Fibroblast of lung (primary cell): ENCODE measurements around the gene PKDCC. TPM values are rescaled to one million over a fixed set of nuclear protein-coding genes. Genes with fewer than 3 reads are reported as not detected.

Experiments used
- DNase-seq, 2 donors: peaks; one replicate each; pipeline versions ENCODE4 v3.0.0 to v3.0.0-alpha.2; 2010; ENCODE audit warnings: low read depth in 2 of 2
- H2AFZ ChIP-seq: 2 replicates; pipeline ENCODE4 v1.5.1; 2012; ENCODE audit warnings: low read length, control low read depth, inconsistent platforms
- H3K27ac ChIP-seq: 2 replicates; pipeline ENCODE4 v1.5.1; 2011; ENCODE audit warnings: low read length, control low read depth; ENCODE audit not compliant: insufficient read depth
- H3K27me3 ChIP-seq: 2 replicates; pipeline ENCODE4 v1.5.1; 2011; ENCODE audit warnings: mild to moderate bottlenecking, low read length; ENCODE audit not compliant: control insufficient read depth, insufficient read depth
- H3K36me3 ChIP-seq: 2 replicates; pipeline ENCODE4 v1.5.1; 2011; ENCODE audit warnings: low read length; ENCODE audit not compliant: control insufficient read depth, insufficient read depth
- H3K4me1 ChIP-seq: 2 replicates; pipeline ENCODE4 v1.5.1; 2011; ENCODE audit warnings: low read length; ENCODE audit not compliant: control insufficient read depth, insufficient read depth; ENCODE audit errors: extremely low read depth
- H3K4me2 ChIP-seq: 2 replicates; pipeline ENCODE4 v1.5.1; 2011; ENCODE audit warnings: low read length, control low read depth; ENCODE audit not compliant: insufficient read depth; ENCODE audit errors: extremely low read depth
- H3K4me3 ChIP-seq, 4 experiments: fragments of 200-600 bp in 1 of 4; sonication (generic) in 1 of 4; replicated peaks in 1 of 4; 2 replicates each; pipeline ENCODE4 v1.5.1; 2011 to 2016; ENCODE audit warnings: low read length in 4 of 4, low read depth in 3 of 4, mild to moderate bottlenecking in 3 of 4, control low read depth in 2 of 4, inconsistent platforms in 1 of 4, mixed read lengths in 1 of 4; ENCODE audit not compliant: insufficient read depth in 1 of 4; ENCODE audit errors: control extremely low read depth in 1 of 4
- H3K79me2 ChIP-seq: 2 replicates; pipeline ENCODE4 v1.5.1; 2012; ENCODE audit warnings: mild to moderate bottlenecking, low read length, inconsistent platforms; ENCODE audit not compliant: control insufficient read depth, insufficient read depth
- H3K9ac ChIP-seq: 2 replicates; pipeline ENCODE4 v1.5.1; 2011; ENCODE audit warnings: mild to moderate bottlenecking, low read length, control low read depth; ENCODE audit not compliant: insufficient read depth
- H3K9me3 ChIP-seq: 2 replicates; pipeline ENCODE4 v1.5.1; 2012; ENCODE audit warnings: low read depth, low read length; ENCODE audit not compliant: control insufficient read depth, insufficient read depth
- H4K20me1 ChIP-seq: 2 replicates; pipeline ENCODE4 v1.5.1; 2011; ENCODE audit warnings: low read length; ENCODE audit not compliant: control insufficient read depth, insufficient read depth; ENCODE audit errors: extremely low read depth
- CTCF ChIP-seq, 2 donors: IDR thresholded peaks in 1 of 2; conservative IDR thresholded peaks in 1 of 2; 1 replicate in 1 of 2; 2 replicates in 1 of 2; pipeline ENCODE4 v1.5.1; 2011 to 2012; ENCODE audit warnings: low read length in 2 of 2, control low read depth in 1 of 2, inconsistent platforms in 1 of 2, low read depth in 1 of 2, mild to moderate bottlenecking in 1 of 2
- EZH2 ChIP-seq: IDR thresholded peaks from 2 replicates; pipeline ENCODE4 v1.5.1; 2012; ENCODE audit warnings: low read length, control low read depth, mild to moderate bottlenecking; ENCODE audit errors: missing control alignments
- polyA plus RNA-seq, 2 donors: library from polyadenylated mRNA; depleted of rRNA in 1 of 2; stranded (reverse) in 1 of 2; unstranded in 1 of 2; fragments of >200 nt; gene quantifications; 2 replicates each; pipeline ENCODE4 v1.2.1, GENCODE V29; 2011 to 2012; ENCODE audit warnings: missing spikeins in 1 of 2
- total RNA-seq: library from RNA; depleted of rRNA; stranded (reverse); fragments of >200 nt; gene quantifications from 2 replicates; pipeline ENCODE4 v1.2.1, GENCODE V29; 2014

Gene PKDCC
- total and polyA plus RNA-seq, 2 donors (not counting 1 experiment from before 2014, with no cell fraction given): 48.4 to 63.9 TPM

GRCh38 chr2:42074661-42075060, 26.8 kb downstream of the PKDCC start:
- H3K4me2 ChIP-seq: no peak overlapping the region
- TF ChIP-seq CTCF (conservative IDR thresholded peaks at IDR 0.05 in 1 of 2, IDR thresholded peaks at IDR 0.05 in 1 of 2; ENCODE audit: low read depth in 1 of 2, low read length in 2 of 2): no peak
- H3K27me3 ChIP-seq: peaks cover 4% of the 10 kb centered on the region
- no peaks in the 10 kb centered on the region for H4K20me1 ChIP-seq
- H3K79me2 ChIP-seq: no peaks in the 10 kb centered on the region
- H3K4me3 ChIP-seq: no peak overlapping the region
- peaks cover 5% of the 10 kb centered on the region for H3K4me1 ChIP-seq
- H3K36me3 ChIP-seq: no peaks in the 10 kb centered on the region
- H3K27ac ChIP-seq: no peak overlapping the region
- no peak for DNase-seq
- H3K9me3 ChIP-seq: no peaks in the 10 kb centered on the region
- no peak overlapping the region for H2AFZ ChIP-seq
- no peak overlapping the region for H3K9ac ChIP-seq

DNA sequence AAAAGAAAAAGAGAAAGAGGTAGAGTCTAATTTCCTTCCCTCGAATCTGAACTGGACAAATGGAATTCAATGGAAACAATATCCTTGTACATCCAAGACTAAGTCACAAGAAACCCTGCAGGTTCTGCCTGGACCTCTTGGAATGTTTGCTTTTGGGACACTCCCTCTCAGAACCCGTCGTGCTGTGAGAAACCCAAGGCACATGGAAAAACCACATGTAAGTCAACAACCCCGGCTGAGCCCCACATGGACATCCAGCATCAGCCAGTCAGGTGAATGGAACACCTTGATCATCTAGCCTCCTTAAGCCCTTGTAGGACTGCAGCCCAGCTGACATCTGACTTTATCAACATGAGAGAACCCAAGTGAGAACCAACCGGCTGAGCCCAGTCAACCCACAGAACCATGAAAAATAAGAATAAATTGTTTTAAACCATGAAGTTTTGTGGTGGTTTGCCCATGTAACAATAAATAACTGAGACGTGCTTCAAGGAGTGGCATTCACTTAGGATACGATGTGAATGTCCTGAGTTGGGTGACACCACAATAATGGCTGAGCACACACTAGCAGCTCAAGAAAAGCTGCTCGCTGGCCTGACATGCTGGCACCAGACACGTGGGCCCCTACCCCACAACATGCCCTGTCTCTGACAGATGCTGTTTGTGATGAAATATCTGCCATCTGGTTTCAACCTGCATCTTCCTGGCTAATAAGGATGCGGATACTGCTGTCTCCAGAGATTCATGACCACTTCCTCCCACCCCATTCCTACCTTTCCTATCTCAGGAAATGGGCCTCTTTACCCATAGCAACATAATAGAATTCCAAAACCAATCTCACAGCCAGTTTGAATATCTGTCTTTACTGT, 28.8 kb downstream of the PKDCC start:
- Histone ChIP-seq H2AFZ (no peak overlapping the region), H3K4me2 (no peak overlapping the region), H3K36me3 (no peaks in the 10 kb centered on the region), H3K9ac (no peak overlapping the region), H3K27me3 (peaks cover 8% of the 10 kb centered on the region), H4K20me1 (no peaks in the 10 kb centered on the region), H3K4me3 (no peak overlapping the region), H3K27ac (no peak overlapping the region), H3K79me2 (no peaks in the 10 kb centered on the region), H3K4me1 (peaks cover 4% of the 10 kb centered on the region), H3K9me3 (no peaks in the 10 kb centered on the region)
- TF ChIP-seq EZH2: no peak
- TF ChIP-seq CTCF (conservative IDR thresholded peaks at IDR 0.05 in 1 of 2, IDR thresholded peaks at IDR 0.05 in 1 of 2; ENCODE audit: low read depth in 1 of 2, low read length in 2 of 2): no peak
- no peak for DNase-seq

GRCh38 chr2:42077343-42077742, 29.5 kb downstream of the PKDCC start:
- Histone ChIP-seq H3K4me1 (peaks cover 3% of the 10 kb centered on the region), H3K9ac (no peak overlapping the region), H3K27me3 (peaks cover 8% of the 10 kb centered on the region), H3K4me3 (no peak overlapping the region), H3K36me3 (no peaks in the 10 kb centered on the region), H3K79me2 (no peaks in the 10 kb centered on the region), H3K9me3 (no peaks in the 10 kb centered on the region), H4K20me1 (no peaks in the 10 kb centered on the region), H3K27ac (no peak overlapping the region), H3K4me2 (no peak overlapping the region), H2AFZ (no peak overlapping the region)
- TF ChIP-seq CTCF (conservative IDR thresholded peaks at IDR 0.05 in 1 of 2, IDR thresholded peaks at IDR 0.05 in 1 of 2; ENCODE audit: low read depth in 1 of 2, low read length in 2 of 2) (peak; percentile 19 to 25), EZH2 (no peak)
- DNase-seq: no peak
